IMR-90 (cell line): ENCODE data around the gene SCGB1A1.

Experiments
- CTCF ChIP-seq: conservative IDR thresholded peaks from 2 replicates; pipeline ENCODE4 v1.5.1; 2012; ENCODE audit warnings: mild to moderate bottlenecking, low read depth, low read length, improper control_type of control experiment
- MXI1 ChIP-seq: IDR thresholded peaks from 2 replicates; pipeline ENCODE4 v1.6.1; 2012; ENCODE audit warnings: low read depth, mild to moderate bottlenecking, low read length, moderate library complexity, borderline replicate concordance
- POLR2A ChIP-seq: IDR thresholded peaks from 2 replicates; pipeline ENCODE4 v1.6.1; 2012; ENCODE audit warnings: mild to moderate bottlenecking, low read depth, low read length
- RAD21 ChIP-seq: IDR thresholded peaks from 2 replicates; pipeline ENCODE4 v1.6.1; 2012; ENCODE audit warnings: low read length, improper control_type of control experiment
- SMC3 ChIP-seq: fragments of 150-350 bp; IDR thresholded peaks from 2 replicates; pipeline ENCODE4 v1.6.1; 2016; ENCODE audit warnings: low read depth, mild to moderate bottlenecking, antibody characterized with exemption, low read length, moderate library complexity

- TF ChIP-seq CTCF (no peak), RAD21 (no peak), POLR2A (no peak), MXI1 (no peak), SMC3 (no peak)
Observed at GRCh38 chr11:62374801-62375200, 44.0 kb upstream of the SCGB1A1 start.
